Caco-2 (cell line): ENCODE measurements around the gene RASSF8. TPM values are rescaled to one million over a fixed set of nuclear protein-coding genes. Genes with fewer than 3 reads are reported as not detected.

Experiments used
- BruUV-seq: library from RNA; stranded (reverse); fragments of 400-500 nt; replicated peaks from 2 replicates; lab custom pipeline; 2021; lab: Mats Ljungman, UMichigan
- CTCF ChIA-PET: fragments of 300-600 bp; sonication (Branson Sonifier 250); formaldehyde crosslinking; loops from one replicate; lab custom pipeline; 2022; ENCODE audit warnings: antibody characterized with exemption; lab: Charles Lee
- POLR2A ChIA-PET: fragments of 300-600 bp; sonication (Branson Sonifier 250); formaldehyde crosslinking; loops from one replicate; lab custom pipeline; 2022; ENCODE audit warnings: antibody characterized with exemption; lab: Charles Lee
- DNase-seq, 2 experiments: peaks; one replicate each; pipeline versions ENCODE4 v3.0.0 to v3.0.0-alpha.2; 2020 to 2022
- H3K27me3 ChIP-seq: replicated peaks from 2 replicates; pipeline ENCODE4 v1.6.0; 2011; ENCODE audit warnings: low read length; ENCODE audit not compliant: control insufficient read depth, insufficient read depth
- H3K36me3 ChIP-seq: 2 replicates; pipeline ENCODE4 v1.5.1; 2011; ENCODE audit warnings: low read length; ENCODE audit not compliant: control insufficient read depth, insufficient read depth
- H3K4me1 ChIP-seq: fragments of 250-450 bp; sonication (Bioruptor Pico); 2 replicates; pipeline ENCODE4 v1.5.1; 2020; ENCODE audit warnings: mild to moderate bottlenecking
- H3K4me3 ChIP-seq: 2 replicates; pipeline ENCODE4 v1.5.1; 2011; ENCODE audit warnings: low read depth, mild to moderate bottlenecking, control low read depth, low read length
- H3K9me3 ChIP-seq: fragments of 250-450 bp; sonication (Bioruptor Pico); 2 replicates; pipeline ENCODE4 v1.5.1; 2020; ENCODE audit warnings: mild to moderate bottlenecking, moderate library complexity
- H3K27ac Mint-ChIP-seq: one replicate; pipeline ENCODE4 v1.8.0; 2022; ENCODE audit warnings: mixed read lengths; ENCODE audit not compliant: unreplicated experiment
- H3K27me3 Mint-ChIP-seq: one replicate; pipeline ENCODE4 v1.8.0; 2022; ENCODE audit warnings: mixed read lengths; ENCODE audit not compliant: insufficient read depth, unreplicated experiment
- H3K36me3 Mint-ChIP-seq: one replicate; pipeline ENCODE4 v1.8.0; 2022; ENCODE audit warnings: mild to moderate bottlenecking, mixed read lengths; ENCODE audit not compliant: insufficient read depth, unreplicated experiment
- H3K4me1 Mint-ChIP-seq: one replicate; pipeline ENCODE4 v1.8.0; 2022; ENCODE audit warnings: low read depth, mixed read lengths; ENCODE audit not compliant: unreplicated experiment
- H3K4me3 Mint-ChIP-seq: one replicate; pipeline ENCODE4 v1.8.0; 2022; ENCODE audit warnings: mild to moderate bottlenecking, moderate library complexity, mixed read lengths; ENCODE audit not compliant: unreplicated experiment
- H3K9me3 Mint-ChIP-seq: one replicate; pipeline ENCODE4 v1.8.0; 2022; ENCODE audit warnings: mixed read lengths; ENCODE audit not compliant: unreplicated experiment
- intact Hi-C: fragments of 100-400 bp; cut with micrococcal nuclease; formaldehyde crosslinking; loops from one replicate; pipeline ENCODE4 v1.10.0; 2022; ENCODE audit not compliant: unreplicated experiment
- total RNA-seq: library from RNA; stranded (reverse); gene quantifications from 2 replicates; pipeline ENCODE4 v1.2.3, GENCODE V29; 2022
- TF ChIP-seq, protein P1 (sequence below), 2 experiments: fragments of 200-600 bp in 1 of 2; IDR thresholded peaks; 1 replicate in 1 of 2; 2 replicates in 1 of 2; pipeline versions ENCODE4 v1.5.1 to v1.8.0; 2011 to 2022; ENCODE audit warnings: antibody characterized with exemption in 1 of 2, control low read depth in 1 of 2, inconsistent platforms in 1 of 2, low read depth in 1 of 2, low read length in 1 of 2, mild to moderate bottlenecking in 1 of 2, moderate library complexity in 1 of 2; ENCODE audit not compliant: insufficient read depth in 1 of 2, severe bottlenecking in 1 of 2, unreplicated experiment in 1 of 2

Gene RASSF8
- total RNA-seq, 1 experiment from 2014 or later = 143 TPM

DNA sequence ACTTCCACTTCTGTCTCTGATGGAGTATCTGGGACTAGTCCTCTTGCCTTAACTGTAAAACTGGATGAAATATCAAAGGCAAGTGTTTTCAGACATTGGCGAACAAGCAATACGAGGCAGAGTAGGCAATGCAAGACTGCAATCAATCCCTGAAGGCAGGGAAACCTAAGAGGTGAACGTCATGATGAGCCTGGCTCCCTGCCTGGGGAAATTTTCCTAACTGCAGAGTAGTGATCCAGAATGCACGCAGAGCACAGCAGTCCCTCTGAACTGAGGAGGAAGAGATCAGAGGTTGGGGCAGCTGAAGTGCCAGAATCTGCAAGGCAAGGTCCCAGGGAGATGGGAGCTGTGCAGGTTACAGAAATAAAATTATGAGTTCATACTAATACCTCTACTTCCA lies 147.9 kb downstream of the RASSF8 start:
- TF ChIP-seq, protein P1, sequence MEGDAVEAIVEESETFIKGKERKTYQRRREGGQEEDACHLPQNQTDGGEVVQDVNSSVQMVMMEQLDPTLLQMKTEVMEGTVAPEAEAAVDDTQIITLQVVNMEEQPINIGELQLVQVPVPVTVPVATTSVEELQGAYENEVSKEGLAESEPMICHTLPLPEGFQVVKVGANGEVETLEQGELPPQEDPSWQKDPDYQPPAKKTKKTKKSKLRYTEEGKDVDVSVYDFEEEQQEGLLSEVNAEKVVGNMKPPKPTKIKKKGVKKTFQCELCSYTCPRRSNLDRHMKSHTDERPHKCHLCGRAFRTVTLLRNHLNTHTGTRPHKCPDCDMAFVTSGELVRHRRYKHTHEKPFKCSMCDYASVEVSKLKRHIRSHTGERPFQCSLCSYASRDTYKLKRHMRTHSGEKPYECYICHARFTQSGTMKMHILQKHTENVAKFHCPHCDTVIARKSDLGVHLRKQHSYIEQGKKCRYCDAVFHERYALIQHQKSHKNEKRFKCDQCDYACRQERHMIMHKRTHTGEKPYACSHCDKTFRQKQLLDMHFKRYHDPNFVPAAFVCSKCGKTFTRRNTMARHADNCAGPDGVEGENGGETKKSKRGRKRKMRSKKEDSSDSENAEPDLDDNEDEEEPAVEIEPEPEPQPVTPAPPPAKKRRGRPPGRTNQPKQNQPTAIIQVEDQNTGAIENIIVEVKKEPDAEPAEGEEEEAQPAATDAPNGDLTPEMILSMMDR (IDR thresholded peaks at IDR 0.05; ENCODE audit: insufficient read depth in 1 of 2, low read depth in 1 of 2, low read length in 1 of 2, severe bottlenecking in 1 of 2, unreplicated experiment in 1 of 2) = no peak
- CTCF ChIA-PET = no interaction called here

DNA sequence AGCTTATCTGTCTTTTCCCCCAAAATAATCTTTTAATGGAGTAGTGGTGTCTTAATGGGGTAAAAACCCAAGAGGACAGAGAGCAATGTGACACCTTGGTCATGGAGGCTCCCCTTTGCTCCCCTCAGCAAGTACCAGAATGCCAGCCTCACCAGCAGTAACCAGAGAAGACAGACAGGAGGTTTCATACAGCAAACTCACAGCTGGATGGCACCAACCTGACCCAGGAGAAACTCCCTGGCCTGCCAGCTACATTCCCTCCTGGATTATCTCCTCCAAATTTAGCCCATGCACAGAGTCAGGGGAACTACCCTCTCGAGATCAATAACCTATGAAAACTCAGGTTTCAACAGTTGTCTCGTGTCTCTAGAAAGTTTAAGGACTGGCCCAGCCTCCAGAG lies 150.4 kb downstream of the RASSF8 start:
- Mint-ChIP-seq H3K9me3 (no peaks in the 10 kb centered on the region), H3K4me3 (no peak overlapping the region), H3K27ac (no peak overlapping the region), H3K4me1 (peaks cover 17% of the 10 kb centered on the region), H3K27me3 (no peaks in the 10 kb centered on the region), H3K36me3 (peaks cover 3% of the 10 kb centered on the region)
- no peaks in the 10 kb centered on the region for H3K9me3 ChIP-seq
- BruUV-seq = no TSS peak
- H3K4me3 ChIP-seq = no peak overlapping the region
- H3K36me3 ChIP-seq = no peaks in the 10 kb centered on the region
- DNase-seq = no peak
- CTCF ChIA-PET = no interaction called here
- intact Hi-C loops = no loop called here
- H3K27me3 ChIP-seq = no peaks in the 10 kb centered on the region
- POLR2A ChIA-PET = no interaction called here
- TF ChIP-seq, protein P1 (IDR thresholded peaks at IDR 0.05; ENCODE audit: insufficient read depth in 1 of 2, low read depth in 1 of 2, low read length in 1 of 2, severe bottlenecking in 1 of 2, unreplicated experiment in 1 of 2) = no peak
- H3K4me1 ChIP-seq = peaks cover 14% of the 10 kb centered on the region

More for the DNA sequence above, 147.9 kb downstream of the RASSF8 start:
- no peaks in the 10 kb centered on the region for H3K9me3 Mint-ChIP-seq
- H3K27me3 Mint-ChIP-seq = no peaks in the 10 kb centered on the region
- intact Hi-C loops = no loop called here
- H3K4me3 Mint-ChIP-seq = no peak overlapping the region
- no peaks in the 10 kb centered on the region for H3K27me3 ChIP-seq
- no peaks in the 10 kb centered on the region for H3K9me3 ChIP-seq
- H3K4me1 ChIP-seq = peaks cover 10% of the 10 kb centered on the region
- no TSS peak for BruUV-seq
- no peak for DNase-seq
- no peaks in the 10 kb centered on the region for H3K36me3 Mint-ChIP-seq
- peaks cover 10% of the 10 kb centered on the region for H3K4me1 Mint-ChIP-seq
- no peak overlapping the region for H3K27ac Mint-ChIP-seq
- no peak overlapping the region for H3K4me3 ChIP-seq
- POLR2A ChIA-PET = no interaction called here
- H3K36me3 ChIP-seq = no peaks in the 10 kb centered on the region

DNA sequence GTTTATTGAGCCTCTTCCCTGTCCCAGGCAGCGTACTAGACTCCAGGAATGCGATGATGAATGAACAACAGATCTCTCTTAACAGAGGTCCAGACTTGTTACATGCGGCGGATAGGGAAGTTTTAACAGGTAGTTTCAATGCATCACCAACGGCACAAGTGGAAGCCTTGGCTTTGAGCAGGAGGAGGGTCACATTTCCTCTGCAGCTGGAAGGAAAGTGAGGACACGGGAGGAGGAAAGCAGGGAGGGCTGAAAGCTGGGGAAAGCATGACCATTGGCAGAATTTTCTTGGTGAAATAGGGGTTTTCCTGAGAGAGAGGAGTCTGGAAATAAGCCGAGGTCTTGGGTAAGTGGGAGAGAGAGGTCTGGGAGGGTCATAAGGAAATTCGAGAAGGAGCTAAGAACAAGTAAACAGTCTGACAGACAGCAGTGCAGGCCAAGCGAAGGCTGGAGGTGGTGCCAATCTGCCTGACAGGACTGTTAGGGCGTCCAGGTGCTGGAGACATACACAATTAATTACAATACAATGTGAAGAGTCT lies 150.9 kb downstream of the RASSF8 start:
- ChIA-PET POLR2A (no interaction called here), CTCF (no interaction called here)
- Mint-ChIP-seq H3K27me3 (no peaks in the 10 kb centered on the region), H3K4me1 (peaks cover 17% of the 10 kb centered on the region), H3K4me3 (no peak overlapping the region), H3K9me3 (no peaks in the 10 kb centered on the region), H3K36me3 (peaks cover 8% of the 10 kb centered on the region), H3K27ac (no peak overlapping the region)
- no peaks in the 10 kb centered on the region for H3K36me3 ChIP-seq
- no peaks in the 10 kb centered on the region for H3K27me3 ChIP-seq
- no peak for DNase-seq
- intact Hi-C loops = no loop called here
- H3K4me3 ChIP-seq = no peak overlapping the region
- TF ChIP-seq, protein P1 (IDR thresholded peaks at IDR 0.05; ENCODE audit: insufficient read depth in 1 of 2, low read depth in 1 of 2, low read length in 1 of 2, severe bottlenecking in 1 of 2, unreplicated experiment in 1 of 2) = no peak
- BruUV-seq = no TSS peak
- H3K9me3 ChIP-seq = no peaks in the 10 kb centered on the region
- H3K4me1 ChIP-seq = peaks cover 14% of the 10 kb centered on the region
